Muscle of back (tissue), 11 donors: Measurements from ENCODE around the gene PHF19. TPM values are rescaled to one million over a fixed set of nuclear protein-coding genes. Genes with fewer than 3 reads are reported as not detected.

Experiments used
- DNase-seq, 3 donors: peaks; one replicate each; pipeline versions ENCODE4 v3.0.0 to v3.0.0-alpha.2; 2013
- polyA plus RNA-seq, 10 donors: library from polyadenylated mRNA; unstranded; fragments of 120-200 nt; gene quantifications; one replicate each; pipeline ENCODE4 v1.2.1, GENCODE V29; 2013; ENCODE audit not compliant: insufficient read length in 10 of 10

PHF19 gene
- polyA plus RNA-seq, 10 donors: 29.9 to 40.5 (median 35.0) TPM

DNA sequence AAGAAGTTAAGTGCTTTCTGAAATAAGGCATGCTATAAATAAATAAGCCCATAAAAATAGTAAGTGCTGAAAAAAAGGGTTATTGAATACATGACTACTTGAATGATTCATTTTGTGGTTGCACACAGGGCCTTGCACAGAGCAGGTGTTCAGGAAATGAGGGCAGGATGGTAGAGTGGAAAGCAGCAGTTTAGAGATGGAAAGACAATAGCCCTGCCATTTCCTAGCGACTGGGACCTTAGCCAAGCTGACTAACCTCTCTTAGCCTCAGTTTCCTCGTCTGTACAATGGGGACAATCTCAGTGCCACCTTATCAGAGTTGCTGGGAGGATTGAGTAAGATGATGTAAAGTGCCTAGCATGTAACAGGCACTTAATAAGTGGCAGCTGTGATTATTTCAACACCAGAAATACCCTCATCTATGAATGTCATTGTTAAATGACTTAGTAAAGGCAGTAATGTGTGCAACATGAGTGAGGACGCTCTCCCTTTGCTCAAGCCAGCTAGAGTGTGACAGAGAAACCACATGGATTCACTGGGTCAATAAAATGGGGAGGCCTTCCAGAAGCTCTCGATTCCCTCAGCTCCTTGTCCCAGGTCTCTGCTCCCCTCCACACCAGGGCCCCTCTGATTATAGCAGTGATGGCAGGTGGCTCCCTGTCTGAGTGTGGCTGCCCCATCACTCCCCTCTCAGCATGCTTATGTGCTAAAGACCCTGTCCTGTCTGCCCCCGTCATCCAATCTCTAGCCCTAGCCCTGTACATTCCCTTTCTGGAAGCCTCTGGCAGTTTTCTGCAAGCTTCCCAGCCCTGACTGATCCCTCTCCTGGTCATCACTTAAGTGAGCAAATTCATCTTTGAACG is 16.0 kb upstream of the PHF19 start:
- DNase-seq: peak in 1 of 3 donors; percentile 30

DNA sequence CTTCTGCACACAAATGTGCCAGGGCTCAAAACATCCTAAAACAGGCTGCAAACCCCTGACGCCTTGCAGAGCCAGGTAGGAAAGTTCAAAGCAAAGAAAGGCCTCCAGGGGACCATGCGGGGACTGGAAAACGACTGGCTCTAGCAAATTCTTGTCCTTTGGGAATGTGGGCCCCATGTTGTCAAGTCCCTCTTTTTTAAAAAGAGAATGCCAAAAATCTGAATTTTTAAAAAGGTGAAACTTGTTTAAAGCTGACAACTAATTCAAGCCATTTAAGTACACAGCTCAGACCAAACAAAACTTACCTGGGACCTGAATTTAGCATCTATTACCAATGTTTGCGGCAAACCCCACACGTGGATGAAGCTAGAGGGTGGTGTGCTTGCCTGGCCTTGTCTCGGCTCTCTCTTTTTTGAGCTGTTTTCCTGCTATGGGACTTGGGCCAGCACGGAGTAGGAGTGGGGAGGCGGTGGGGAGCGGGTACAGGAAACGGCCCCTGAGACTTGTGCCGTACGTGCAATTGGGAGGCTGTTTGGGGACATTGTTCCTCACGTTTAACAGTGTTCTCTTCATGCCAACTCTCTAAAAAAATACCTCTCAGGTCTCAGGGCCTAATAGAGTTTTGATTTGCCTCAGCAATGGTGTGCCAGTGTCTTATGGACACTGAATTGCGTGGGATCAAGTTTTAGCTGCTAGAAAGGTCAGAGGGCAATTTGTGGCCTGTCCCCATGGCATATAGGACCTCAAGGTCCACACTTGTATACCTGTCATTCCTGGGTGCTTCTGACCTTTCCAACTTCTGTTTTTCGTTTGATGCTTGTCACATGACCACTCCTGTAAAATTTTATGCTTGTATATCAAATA is 15.1 kb upstream of the PHF19 start:
- peak in 1 of 3 donors; percentile 52 for DNase-seq

DNA sequence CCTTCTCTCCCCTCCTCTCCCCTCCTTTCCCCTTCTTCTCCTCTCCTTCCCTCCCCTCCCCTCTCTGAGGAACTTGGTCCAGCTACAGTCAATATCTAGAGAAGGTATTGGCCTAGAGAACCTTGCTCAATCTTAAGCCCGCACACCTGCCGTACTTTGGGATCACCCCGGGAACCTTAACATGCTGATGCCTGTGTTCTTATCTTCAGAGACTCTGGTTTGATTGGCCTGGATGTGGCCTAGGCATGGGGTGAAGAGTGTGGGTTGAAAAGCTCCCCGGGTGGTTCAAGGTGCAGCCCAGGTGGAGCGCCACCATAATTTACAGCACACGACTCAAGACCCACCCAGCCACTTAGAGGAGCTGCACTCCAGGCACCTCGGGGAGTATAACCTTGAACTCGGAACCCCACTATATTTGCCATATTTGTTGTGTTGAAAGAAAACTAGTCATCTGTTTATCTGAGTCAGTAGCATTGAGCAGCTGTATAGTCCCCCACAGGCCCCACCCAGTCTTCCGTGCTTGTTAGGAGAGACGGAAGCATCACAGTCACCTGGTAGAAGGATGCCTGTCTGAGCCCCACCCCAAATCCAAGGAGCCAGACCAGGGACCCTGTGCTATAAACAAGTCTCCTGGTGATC is 14.4 kb upstream of the PHF19 start:
- DNase-seq: no peak

DNA sequence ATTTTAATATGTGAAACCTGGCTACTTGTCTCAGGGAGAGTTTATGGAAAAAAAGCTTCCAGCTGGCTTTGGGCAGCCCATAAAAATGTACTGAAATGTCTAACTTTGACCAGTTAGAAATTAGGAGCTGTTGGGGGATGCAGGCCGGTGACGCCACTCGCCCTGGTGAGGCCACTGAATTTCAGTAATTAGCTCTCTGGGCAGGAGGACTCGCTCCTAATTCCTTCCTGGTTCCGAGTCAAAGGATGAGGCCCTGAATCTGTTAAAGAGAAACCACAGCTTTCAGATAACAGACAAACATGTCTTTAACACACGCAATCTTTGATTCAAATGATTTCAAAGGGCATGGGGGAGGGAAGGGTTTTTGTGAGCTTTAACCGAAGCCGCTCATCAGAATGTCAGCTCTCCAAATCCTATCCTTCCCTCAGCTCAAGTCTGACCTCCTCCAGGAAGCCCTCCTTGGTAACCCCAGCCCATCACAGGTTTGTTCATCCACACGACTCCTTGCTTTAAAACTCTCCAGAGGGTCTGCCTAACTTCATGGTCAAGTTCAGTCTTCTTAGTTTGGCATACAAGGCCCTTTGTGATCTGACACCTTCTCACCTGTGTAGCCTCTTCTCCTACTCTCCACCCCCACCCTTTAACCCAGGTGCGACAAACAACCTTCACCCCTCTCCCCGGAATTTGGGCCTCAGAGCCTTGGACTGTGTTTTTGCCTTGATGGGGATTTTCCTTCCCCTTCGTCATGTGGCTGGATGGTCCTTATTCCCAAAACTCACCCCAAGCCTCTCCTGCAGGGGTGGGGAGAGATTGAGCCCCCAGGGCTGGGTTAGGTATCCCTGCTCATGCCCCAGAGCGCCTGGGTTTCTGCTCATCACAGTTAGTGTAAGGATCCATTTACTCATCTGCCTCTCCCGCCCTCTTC is 13.6 kb upstream of the PHF19 start:
- DNase-seq: peak in 2 of 3 donors; percentile 54 to 80

DNA sequence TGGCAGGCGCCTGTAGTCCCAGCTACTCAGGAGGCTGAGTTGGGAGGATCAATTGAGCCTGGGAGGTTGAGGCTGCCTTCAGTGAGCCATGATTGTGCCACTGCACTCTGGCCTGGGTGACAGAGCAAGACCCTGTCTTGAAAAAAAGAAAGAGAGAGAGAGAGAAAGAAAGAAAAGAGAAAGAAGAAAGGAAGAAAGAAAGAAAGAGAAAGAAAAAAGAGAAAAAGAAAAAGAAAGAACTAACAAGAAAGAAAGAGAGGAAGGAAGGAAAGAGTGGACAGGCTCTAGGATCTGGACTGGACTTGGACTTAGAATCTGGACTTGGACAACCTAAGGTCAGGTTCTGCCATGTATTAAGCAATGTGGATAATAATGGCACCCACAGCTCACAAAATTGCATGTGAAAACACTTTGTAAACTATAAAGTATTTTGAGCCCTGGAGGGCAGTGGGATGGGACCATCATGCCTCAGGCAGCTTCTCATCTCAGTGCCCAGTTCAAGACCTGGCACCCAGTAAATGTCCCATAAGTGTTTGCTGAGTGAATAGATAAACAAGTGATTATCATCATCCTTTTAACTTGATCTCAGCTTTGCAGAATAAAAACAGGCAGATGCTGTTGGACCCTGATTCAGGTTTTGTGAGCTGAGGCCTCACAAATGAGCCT is 12.8 kb upstream of the PHF19 start:
- DNase-seq: no peak

DNA sequence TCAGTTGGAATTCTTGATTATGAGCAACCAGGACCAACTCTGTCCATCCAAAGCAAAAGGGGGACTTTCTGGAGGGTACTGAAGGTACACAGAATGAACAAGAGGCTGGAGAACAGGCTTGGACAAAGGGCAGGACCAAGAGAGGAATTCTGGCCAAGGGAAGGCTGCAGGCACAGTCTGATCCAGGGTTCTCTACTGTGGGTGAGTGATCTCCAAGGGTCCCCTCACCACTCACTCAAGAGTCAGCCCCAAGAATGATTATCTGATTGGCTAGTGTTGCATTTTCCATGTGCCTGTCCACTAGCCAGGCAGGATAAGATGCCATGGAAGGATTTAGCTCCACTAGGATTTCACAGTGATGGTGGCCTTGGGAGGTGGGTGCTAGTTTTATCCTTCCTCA is 11.6 kb upstream of the PHF19 start:
- DNase-seq: no peak

DNA sequence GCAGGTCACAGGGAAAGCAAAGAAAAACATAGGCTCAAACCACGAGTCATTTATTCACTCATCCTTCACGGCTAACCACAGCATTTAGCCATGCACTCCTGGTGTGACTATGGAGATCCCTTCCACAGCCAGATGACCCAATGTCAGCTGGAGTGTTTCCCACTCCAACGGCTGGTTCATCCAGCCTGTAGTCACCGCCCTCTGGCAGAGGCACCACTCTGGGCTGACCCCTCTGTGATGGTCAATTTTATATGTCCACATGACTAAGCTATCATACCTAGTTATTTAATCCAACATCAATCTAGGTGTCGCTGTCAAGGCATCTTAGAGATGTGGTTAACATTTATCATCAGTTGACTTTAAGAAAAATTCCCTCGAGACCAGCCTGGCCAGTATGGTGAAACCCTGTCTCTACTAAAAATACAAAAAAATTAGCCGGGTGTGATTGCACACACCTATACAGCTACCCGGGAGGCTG is 9.5 kb upstream of the PHF19 start:
- no peak for DNase-seq

DNA sequence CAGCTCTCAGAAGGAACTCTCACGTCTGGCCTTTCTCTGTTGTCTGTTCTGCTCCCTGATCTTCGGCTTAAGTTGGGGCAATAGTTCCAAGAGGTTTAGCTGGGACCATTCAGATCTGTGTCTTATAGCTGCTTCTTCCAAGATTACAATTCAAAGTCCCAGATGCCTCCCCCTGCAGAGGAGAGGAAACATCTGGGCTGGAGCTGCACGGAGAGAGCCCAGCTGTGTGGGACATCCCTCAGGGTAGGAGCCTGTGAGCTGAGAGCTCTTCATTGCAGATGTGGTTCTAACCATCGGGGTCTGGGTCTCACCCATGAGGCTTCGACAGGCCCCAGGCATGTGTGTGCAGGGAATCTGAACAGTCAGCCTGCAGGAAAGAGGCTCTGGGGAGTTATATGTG is 9.0 kb upstream of the PHF19 start:
- DNase-seq: peak in 2 of 3 donors; percentile 52 to 90

DNA sequence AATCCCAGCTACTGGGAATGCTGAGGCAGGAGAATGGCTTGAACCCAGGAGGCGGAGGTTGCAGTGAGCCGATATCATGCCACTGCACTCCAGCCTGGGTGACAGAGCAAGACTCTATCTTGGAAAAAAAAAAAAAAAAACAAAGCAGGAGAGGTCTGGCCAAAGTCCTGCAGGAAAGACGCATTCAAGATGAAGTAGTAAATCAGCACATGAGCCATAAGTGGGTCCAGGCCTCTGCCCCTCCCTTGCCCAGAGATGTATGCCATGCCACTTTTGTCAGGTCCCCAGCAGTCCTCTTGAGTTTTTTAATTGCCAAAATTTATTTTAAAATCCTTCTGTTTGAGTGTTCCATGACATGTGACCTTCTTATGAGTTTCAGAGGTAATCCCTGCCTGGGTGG is 8.5 kb upstream of the PHF19 start:
- DNase-seq: no peak

DNA sequence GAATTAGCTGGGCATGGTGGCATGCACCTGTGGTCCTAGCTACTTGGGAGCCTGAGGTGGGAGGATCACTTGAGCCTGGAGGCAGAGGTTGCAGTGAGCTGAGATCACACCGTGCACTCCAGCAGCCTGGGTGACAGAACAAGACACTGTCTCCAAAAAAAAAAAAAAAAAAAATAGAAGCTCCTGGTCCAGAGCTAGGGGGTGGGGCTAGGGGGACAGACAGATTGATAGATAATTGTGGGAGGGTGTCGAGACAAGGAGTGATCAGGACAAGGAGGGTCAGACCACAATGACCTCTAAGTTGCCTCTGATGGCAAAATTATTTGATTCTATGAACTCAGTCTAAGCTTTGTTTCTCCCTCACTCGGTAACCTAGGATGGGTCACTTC is 6.6 kb upstream of the PHF19 start:
- DNase-seq: no peak

DNA sequence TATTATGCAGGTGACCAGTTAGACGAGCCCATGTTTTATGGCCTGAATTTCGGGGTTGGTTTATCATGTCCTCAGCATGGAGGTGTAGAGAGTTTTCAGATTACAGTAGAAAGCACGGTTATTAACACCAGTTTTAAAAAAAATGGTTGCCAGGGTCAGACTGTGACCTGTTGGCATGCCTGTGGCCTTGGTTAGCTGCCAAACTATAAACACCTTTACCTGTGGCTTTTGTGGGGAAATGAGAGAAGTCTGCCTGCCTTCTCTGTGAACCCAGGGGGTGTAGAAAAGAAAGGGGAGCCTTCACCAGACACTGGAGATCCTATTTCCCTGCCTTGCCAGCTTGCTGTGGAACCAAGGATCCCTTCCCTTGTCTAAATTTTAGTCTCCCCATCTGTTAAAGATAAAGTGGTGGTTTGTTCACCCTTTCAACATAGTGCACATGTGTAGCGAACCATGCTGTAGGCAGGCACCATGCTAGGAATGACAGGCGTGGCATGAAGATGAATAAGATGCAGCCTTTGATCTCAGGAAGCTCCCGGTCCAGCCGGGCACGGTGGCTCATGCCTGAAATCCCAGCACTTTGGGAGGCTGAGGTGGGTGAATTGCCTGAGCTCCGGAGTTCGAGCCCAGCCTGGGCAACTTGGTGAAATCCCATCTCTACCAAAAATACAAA is 6.1 kb upstream of the PHF19 start:
- no peak for DNase-seq

DNA sequence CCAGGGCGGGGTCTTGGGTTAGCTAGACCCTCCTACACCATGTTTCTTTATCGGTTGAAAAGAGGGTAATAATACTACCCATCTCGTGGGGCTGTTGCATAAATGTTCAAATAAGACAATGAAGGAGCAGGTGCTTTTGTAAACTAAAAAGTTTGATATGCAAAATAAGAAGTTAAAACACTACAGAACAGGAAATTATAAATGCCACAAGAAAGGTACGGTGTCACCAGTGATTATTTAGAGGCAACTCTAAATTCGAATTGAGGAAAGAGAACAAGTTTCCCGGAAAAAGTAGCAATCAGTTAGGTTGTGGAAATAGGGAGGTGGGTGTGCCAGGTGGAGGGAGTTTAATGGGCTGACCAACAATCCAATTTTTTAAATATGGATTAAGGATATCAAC is 2.5 kb upstream of the PHF19 start:
- DNase-seq: no peak

DNA sequence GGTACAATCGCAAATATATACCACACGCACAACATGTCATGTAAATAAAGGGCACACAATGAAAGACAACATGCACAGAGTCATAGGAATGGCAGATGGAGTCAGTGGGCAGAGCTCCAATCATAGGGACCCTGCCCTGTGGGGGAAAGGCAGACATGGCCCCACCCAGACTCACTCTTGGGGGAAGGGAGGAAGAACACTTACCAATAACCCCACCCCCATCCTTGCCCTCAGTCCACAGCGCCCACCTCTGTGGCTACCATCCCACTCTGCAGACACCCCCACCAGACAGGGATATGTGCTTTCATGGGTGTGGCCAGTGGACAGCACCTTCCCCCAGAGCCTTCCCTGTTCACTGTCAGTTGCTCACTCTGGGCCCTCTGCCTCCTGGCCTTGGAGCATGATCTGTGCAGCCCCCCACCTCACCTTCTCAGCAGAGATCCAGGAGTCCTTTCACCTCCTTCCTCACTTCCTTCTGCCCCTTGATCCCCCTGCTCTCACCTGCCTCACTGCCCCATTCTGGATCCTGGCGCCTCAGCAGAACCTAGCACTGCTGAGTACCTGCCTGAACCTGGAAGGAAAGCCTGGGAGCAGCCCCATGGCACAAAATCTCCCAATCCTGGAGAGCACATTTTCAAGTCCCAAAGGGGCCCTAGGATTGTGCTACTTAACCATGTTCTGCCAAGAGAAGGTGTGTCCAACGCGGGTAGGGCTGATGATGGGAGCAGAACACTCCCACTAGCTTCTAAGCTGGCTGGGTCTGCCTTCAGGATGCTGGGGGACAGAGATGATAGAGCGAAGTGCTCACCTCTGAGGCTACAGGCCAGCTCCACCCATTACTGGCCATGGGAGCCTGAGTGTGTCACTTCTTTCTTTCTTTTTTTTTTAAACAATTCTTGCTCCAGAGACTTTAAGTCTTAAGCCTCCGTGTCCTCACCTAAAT is 1.5 kb upstream of the PHF19 start:
- DNase-seq: no peak

DNA sequence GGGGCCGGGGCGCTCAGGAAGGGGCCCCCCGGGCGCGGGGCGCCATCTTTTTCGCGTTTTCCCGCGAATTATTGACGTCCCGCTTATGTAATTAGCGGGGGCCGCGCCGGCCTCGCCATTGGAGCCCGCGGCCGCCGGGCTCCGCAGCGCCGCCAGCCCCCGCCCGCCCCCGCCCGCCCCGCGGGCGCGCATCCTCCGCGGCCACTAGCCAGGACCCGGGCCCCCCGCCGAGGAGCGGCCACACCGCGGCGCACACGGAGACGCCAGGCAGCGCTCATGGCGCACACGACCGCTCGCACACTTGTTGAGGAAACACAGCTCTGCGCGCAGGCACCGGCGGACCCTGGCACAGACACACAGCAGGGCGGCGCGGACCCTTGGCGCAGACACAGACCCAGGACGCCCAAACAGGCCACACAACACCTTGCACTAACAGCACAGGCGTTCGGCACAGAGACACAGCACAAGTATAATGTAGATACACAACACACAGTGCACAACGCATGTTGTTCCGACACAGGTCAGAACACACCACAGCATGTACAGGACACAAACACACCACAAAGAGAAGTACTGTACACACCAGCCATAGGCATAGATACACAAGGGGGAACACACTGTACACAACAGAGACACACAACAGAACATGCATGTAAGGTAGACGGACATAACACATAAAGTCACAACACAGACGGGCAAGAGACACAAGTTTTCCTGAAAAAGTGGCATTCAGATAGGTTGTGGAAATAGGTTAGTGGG is 467 bp upstream of the PHF19 start:
- peak; percentile 53 to 87 (median 77) for DNase-seq

DNA sequence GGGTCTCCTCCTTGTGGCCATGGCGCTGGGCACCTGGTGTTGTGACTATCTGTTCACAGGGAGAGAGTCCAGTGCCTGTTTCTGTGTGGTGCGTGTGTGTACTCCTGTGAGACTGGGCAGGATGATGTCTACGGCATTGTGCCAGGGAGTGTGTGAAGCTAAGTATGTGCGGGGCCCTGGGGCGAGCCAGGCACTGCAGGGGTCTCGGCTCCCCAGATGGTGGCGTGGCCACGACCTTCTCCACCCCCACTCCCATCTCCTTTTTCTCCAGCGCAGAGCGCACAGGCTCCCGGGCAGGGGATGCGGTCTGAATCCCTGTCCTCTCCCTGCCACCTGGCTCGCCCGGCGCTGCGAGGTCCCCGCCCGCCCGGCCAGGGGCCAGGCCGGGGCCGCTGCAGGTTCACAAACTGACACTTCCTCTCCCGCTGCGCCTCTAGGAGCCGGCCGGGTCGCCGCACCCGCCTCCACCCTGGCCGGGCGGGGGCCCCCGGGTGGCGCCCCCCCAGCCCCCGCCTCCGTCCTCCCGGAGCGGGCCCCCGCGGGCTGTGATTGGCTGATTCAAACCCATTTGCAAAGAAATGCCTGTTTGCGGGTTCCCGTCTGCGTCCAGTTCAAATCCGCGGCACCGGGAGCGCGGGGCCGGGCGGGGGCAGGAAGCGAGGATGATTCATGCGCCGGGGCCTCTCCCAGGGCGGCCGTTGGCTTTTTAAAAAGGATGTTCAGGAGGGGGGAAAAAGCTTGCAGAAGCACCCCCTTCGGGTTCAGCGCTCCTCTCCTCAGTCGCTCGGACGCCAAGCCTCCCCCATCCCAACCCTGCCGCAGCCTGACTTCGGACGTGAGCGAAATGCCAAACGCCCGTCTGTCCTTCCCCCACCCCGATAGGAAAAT is 790 bp downstream of the PHF19 start:
- peak; percentile 79 to 91 (median 88) for DNase-seq

DNA sequence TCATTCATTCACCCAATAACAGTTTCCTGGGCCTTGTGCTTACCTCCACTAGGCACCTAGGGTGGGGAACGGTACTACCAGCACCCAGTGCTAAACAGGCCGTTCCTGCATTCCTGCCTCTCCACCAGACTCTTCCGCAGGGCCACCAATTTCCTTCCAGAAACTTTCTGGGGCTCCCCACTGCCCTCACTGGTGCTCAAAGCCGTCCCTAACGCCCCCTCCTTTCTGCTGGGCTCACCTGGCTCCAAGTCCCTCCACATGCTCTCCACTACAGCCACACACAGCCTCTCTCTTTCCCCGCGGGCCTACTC is 1.4 kb downstream of the PHF19 start:
- no peak for DNase-seq

DNA sequence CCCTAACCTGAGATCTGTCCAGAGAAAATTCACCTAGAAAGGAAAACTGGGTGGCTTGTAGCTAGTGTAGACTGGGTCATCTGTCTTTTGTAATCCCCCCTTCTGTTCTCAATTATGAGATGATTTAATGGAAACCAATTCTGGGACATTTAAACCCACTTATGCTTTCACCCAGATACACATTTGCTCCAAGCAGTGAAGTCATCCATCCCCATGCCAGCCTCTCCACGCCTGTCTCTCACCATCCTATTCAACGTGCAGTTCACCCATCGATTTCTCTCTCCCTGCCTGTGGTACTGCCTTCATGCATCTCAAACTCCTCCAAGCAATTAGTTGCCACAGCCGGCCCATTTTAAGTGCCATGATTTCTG is 1.8 kb downstream of the PHF19 start:
- DNase-seq: no peak
